ENCODE measurements around the gene GAS2L1.

GAS2L1 gene

DNA sequence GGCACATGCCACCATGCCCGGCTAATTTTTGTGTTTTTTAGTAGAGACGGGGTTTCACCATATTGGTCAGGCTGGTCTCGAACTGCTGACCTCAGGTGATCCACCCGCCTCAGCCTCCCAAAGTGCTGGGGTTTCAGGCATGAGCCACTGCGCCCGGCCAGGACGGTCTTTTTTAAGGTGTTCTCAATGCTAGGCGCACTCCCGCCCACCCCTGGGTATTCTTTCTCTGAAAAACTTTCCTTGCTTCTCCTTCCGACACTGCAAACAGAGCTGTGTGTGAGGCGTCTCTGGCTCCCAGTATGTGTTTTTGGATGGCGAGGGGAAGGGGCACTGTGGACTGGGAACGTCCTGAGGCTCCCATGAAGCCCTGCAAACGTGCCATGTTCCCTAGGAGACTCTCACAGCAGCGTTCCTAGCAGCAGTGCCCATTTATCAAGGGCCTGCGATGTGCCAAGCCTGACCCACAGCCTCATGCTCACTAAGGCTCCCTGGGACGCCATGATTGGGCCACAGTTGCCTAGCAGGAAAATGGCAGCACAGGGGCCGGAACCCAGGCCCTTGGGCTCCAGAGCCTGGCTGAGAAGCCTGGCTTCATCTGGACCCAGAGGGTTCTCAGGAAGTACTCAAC lies 11.5 kb downstream of the GAS2L1 start:
- Histone ChIP-seq H3K4me3 (ENCODE audit: low read depth, low read length) (no peak overlapping the region), H3K9ac (no peak overlapping the region), H3K4me2 (ENCODE audit: low read length) (no peak overlapping the region), H3K27me3 (ENCODE audit: control insufficient read depth, insufficient read depth, low read length) (peaks cover 12% of the 10 kb centered on the region), H3K79me2 (no peaks in the 10 kb centered on the region), H3K9me3 (ENCODE audit: control insufficient read depth, low read length) (no peaks in the 10 kb centered on the region), H3K27ac (no peak overlapping the region), H2AFZ (no peak overlapping the region), H3K4me1 (no peaks in the 10 kb centered on the region), H3K36me3 (ENCODE audit: control insufficient read depth, insufficient read depth, low read length) (no peaks in the 10 kb centered on the region)
- TF ChIP-seq, protein P1, sequence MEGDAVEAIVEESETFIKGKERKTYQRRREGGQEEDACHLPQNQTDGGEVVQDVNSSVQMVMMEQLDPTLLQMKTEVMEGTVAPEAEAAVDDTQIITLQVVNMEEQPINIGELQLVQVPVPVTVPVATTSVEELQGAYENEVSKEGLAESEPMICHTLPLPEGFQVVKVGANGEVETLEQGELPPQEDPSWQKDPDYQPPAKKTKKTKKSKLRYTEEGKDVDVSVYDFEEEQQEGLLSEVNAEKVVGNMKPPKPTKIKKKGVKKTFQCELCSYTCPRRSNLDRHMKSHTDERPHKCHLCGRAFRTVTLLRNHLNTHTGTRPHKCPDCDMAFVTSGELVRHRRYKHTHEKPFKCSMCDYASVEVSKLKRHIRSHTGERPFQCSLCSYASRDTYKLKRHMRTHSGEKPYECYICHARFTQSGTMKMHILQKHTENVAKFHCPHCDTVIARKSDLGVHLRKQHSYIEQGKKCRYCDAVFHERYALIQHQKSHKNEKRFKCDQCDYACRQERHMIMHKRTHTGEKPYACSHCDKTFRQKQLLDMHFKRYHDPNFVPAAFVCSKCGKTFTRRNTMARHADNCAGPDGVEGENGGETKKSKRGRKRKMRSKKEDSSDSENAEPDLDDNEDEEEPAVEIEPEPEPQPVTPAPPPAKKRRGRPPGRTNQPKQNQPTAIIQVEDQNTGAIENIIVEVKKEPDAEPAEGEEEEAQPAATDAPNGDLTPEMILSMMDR (IDR thresholded peaks at IDR 0.05): no peak

DNA sequence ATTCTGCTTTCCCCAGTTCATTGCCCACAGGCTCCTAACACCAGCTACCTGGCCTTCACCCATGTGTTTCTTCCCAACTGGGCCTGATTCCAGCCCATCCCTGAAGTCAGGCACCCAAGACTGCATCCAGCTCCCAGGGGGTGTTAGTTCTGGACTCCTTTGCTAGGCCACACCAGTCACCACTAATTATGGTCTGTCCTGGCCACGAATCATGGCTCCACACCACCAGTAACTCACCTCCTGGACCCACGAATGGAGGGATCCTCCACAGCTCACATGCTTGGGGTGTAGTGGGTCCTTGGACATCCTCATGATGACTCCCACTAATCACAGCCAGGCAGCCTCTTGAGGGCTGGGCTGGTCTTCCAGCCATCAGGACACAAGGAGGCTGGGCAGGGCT lies 12.6 kb downstream of the GAS2L1 start:
- TF ChIP-seq, protein P1 (IDR thresholded peaks at IDR 0.05): no peak
- H3K4me1 ChIP-seq: no peaks in the 10 kb centered on the region
- no peak overlapping the region for H3K4me2 ChIP-seq (ENCODE audit: low read length)
- H3K9ac ChIP-seq: no peak overlapping the region
- peaks cover 6% of the 10 kb centered on the region for H3K27me3 ChIP-seq (ENCODE audit: control insufficient read depth, insufficient read depth, low read length)
- H3K36me3 ChIP-seq (ENCODE audit: control insufficient read depth, insufficient read depth, low read length): no peaks in the 10 kb centered on the region
- H3K9me3 ChIP-seq (ENCODE audit: control insufficient read depth, low read length): no peaks in the 10 kb centered on the region
- H3K4me3 ChIP-seq (ENCODE audit: low read depth, low read length): no peak overlapping the region
- no peak overlapping the region for H3K27ac ChIP-seq
- H3K79me2 ChIP-seq: no peaks in the 10 kb centered on the region
- H2AFZ ChIP-seq: no peak overlapping the region

DNA sequence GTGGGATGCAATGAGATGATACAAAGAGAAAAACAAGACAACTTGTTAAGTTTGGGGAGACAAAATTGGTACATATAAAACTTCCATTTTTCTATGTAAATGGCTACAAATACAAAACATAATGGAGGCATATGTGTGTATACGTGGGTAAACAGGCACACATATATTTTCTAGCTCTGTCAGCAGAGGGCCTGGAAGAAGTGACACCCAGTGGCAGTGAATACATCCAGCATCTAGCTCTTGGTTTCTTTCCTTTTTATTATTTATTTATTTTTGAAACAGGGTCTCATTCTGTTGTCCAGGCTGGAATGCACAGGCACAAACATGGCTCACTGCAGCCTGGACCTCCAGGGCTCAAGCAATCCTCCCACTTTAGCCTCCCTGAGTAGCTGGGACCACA lies 14.1 kb downstream of the GAS2L1 start:
- Histone ChIP-seq H3K9ac (no peak overlapping the region), H2AFZ (no peak overlapping the region), H3K4me2 (ENCODE audit: low read length) (no peak overlapping the region), H3K27ac (no peak overlapping the region), H3K4me1 (no peaks in the 10 kb centered on the region), H3K36me3 (ENCODE audit: control insufficient read depth, insufficient read depth, low read length) (no peaks in the 10 kb centered on the region), H3K9me3 (ENCODE audit: control insufficient read depth, low read length) (no peaks in the 10 kb centered on the region), H3K27me3 (ENCODE audit: control insufficient read depth, insufficient read depth, low read length) (no peaks in the 10 kb centered on the region), H3K4me3 (ENCODE audit: low read depth, low read length) (no peak overlapping the region), H3K79me2 (no peaks in the 10 kb centered on the region)
- TF ChIP-seq, protein P1 (IDR thresholded peaks at IDR 0.05): no peak

DNA sequence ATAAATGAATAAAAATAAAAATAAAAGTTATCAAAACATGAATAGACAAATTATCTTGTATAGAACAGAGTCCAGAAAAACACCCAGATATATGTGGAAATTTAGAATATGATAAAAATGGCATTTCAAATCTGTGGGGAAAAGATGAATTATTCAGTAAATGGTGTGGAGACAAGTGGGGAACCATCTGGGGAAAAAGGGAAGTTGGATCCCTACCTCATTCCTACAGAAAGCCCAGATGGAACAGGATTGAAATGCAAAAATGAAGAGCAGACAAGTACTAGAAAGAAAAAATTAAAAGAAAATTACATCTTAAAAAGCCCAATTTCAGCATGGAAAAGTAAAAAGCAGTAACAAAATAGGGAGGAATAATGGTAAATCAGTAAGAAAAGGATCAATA lies 17.2 kb downstream of the GAS2L1 start:
- Histone ChIP-seq H3K27me3 (ENCODE audit: control insufficient read depth, insufficient read depth, low read length) (no peaks in the 10 kb centered on the region), H3K4me1 (no peaks in the 10 kb centered on the region), H3K4me3 (ENCODE audit: low read depth, low read length) (no peak overlapping the region), H2AFZ (no peak overlapping the region), H3K9me3 (ENCODE audit: control insufficient read depth, low read length) (no peaks in the 10 kb centered on the region), H3K36me3 (ENCODE audit: control insufficient read depth, insufficient read depth, low read length) (no peaks in the 10 kb centered on the region), H3K4me2 (ENCODE audit: low read length) (no peak overlapping the region), H3K27ac (no peak overlapping the region), H3K9ac (no peak overlapping the region), H3K79me2 (no peaks in the 10 kb centered on the region)
- TF ChIP-seq, protein P1 (IDR thresholded peaks at IDR 0.05): no peak

DNA sequence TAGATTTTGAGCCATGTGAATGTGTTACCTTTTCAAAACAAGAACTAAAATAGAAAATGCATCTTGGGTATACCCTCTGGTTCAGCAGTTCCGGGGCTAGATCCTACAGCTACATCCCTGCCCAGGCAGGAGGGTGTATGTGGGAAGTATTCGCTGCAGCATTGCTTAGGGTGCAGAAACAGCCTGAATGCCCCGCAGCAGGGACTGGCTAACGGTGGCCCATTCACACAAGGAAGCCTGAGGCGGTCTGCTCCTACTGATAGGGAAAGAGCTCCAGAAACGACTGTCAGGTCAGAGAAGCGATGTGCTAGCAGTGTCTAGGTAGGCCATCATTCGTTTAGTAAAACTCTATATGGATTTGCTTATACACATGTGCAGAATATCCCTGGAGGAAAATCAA lies 18.9 kb downstream of the GAS2L1 start:
- Histone ChIP-seq H3K79me2 (no peaks in the 10 kb centered on the region), H3K36me3 (ENCODE audit: control insufficient read depth, insufficient read depth, low read length) (no peaks in the 10 kb centered on the region)

More for the DNA sequence above, 18.9 kb downstream of the GAS2L1 start:
- Histone ChIP-seq H3K4me1 (no peaks in the 10 kb centered on the region), H3K4me3 (ENCODE audit: low read depth, low read length) (no peak overlapping the region), H3K9ac (no peak overlapping the region), H3K9me3 (ENCODE audit: control insufficient read depth, low read length) (no peaks in the 10 kb centered on the region), H3K27me3 (ENCODE audit: control insufficient read depth, insufficient read depth, low read length) (no peaks in the 10 kb centered on the region), H3K4me2 (ENCODE audit: low read length) (no peak overlapping the region), H3K27ac (no peak overlapping the region), H2AFZ (no peak overlapping the region)
- TF ChIP-seq, protein P1 (IDR thresholded peaks at IDR 0.05): no peak
